K562 (cell line): ENCODE measurements around the gene FAM9B. TPM values are rescaled to one million over a fixed set of nuclear protein-coding genes. Genes with fewer than 3 reads are reported as not detected.

ENCODE experiments used
- ATAC-seq: fragments of 200-7000 bp; cut with Tn5 transposase; 3 replicates; pipeline ENCODE4 v1.9.1; 2020; ENCODE audit warnings: moderate library complexity
- BruUV-seq: library from RNA; stranded (reverse); fragments of 400-500 nt; replicated peaks from 2 replicates; lab custom pipeline; 2021; lab: Mats Ljungman, UMichigan
- CTCF ChIA-PET: fragments of 300-600 bp; formaldehyde crosslinking; extraction: SDS; loops from one replicate; lab custom pipeline; 2021; ENCODE audit warnings: low intra/inter-chr PET ratio; lab: Yijun Ruan, JAX
- POLR2A ChIA-PET: fragments of 300-600, 350-650 bp; sonication (Branson Sonifier 250); formaldehyde crosslinking; extraction: SDS; loops from one replicate; lab custom pipeline; 2021; ENCODE audit warnings: antibody characterized with exemption, inconsistent platforms; lab: Yijun Ruan, JAX
- DNase-seq, 4 experiments: peaks; one replicate each; pipeline versions ENCODE4 v3.0.0 to v3.0.0-alpha.2; 2011 to 2018; ENCODE audit warnings: low spot score in 3 of 4, mixed read lengths in 3 of 4; ENCODE audit errors: extremely low read depth in 1 of 4
- FAIRE-seq: peaks from 2 replicates; lab custom pipeline; 2011; peaks lifted over from hg19 to GRCh38; lab: Jason Lieb, UNC
- H2AFZ ChIP-seq: 2 replicates; pipeline ENCODE4 v1.6.0; 2011; ENCODE audit warnings: low read depth, low read length, control low read depth, inconsistent platforms
- H3K27ac ChIP-seq: fragments of 200-600 bp; 3 replicates; pipeline ENCODE4 v1.8.0; 2011; ENCODE audit warnings: low read depth, mild to moderate bottlenecking, control low read depth, inconsistent platforms, low read length, moderate library complexity, mixed read lengths; ENCODE audit errors: extremely low read depth
- H3K27me3 ChIP-seq, 2 experiments: fragments of 300-600 bp in 1 of 2; 2 replicates in 1 of 2; 3 replicates in 1 of 2; pipeline versions ENCODE4 v1.6.0 to v1.8.0; 2011; ENCODE audit warnings: inconsistent platforms in 2 of 2, low read length in 2 of 2, mild to moderate bottlenecking in 1 of 2, mixed read lengths in 1 of 2, moderate library complexity in 1 of 2; ENCODE audit not compliant: control insufficient read depth in 2 of 2, insufficient read depth in 2 of 2
- H3K36me3 ChIP-seq: fragments of 300-600 bp; 3 replicates; pipeline ENCODE4 v1.8.0; 2011; ENCODE audit warnings: mild to moderate bottlenecking, low read length, inconsistent platforms; ENCODE audit not compliant: control insufficient read depth, insufficient read depth
- H3K4me1 ChIP-seq, 2 experiments: fragments of 200-600 bp in 1 of 2; replicated peaks in 1 of 2; 2 replicates in 1 of 2; 3 replicates in 1 of 2; pipeline versions ENCODE4 v1.5.1 to v1.8.0; 2011; ENCODE audit warnings: inconsistent platforms in 2 of 2, low read length in 2 of 2, mild to moderate bottlenecking in 1 of 2, mixed read lengths in 1 of 2, moderate library complexity in 1 of 2; ENCODE audit not compliant: control insufficient read depth in 2 of 2, insufficient read depth in 2 of 2
- H3K4me2 ChIP-seq: 2 replicates; pipeline ENCODE4 v1.6.1; 2011; ENCODE audit warnings: low read length, control low read depth, inconsistent platforms, mixed read lengths; ENCODE audit not compliant: insufficient read depth
- H3K4me3 ChIP-seq: fragments of 200-600 bp; sonication (generic), shearing (Covaris generic); 2 replicates; pipeline ENCODE4 v1.5.1; 2016; ENCODE audit warnings: control low read depth, inconsistent platforms
- H3K79me2 ChIP-seq: fragments of 200-600 bp; 3 replicates; pipeline ENCODE4 v1.8.0; 2011; ENCODE audit warnings: low read length, inconsistent platforms; ENCODE audit not compliant: control insufficient read depth, insufficient read depth
- H3K9ac ChIP-seq, 2 experiments: 2 replicates each; pipeline versions ENCODE4 v1.6.0 to v1.6.1; 2011; ENCODE audit warnings: low read depth in 2 of 2, low read length in 2 of 2, control low read depth in 1 of 2, inconsistent platforms in 1 of 2, mild to moderate bottlenecking in 1 of 2, mixed read lengths in 1 of 2; ENCODE audit not compliant: insufficient read depth in 1 of 2
- H3K9me1 ChIP-seq: one replicate; pipeline ENCODE4 v1.6.0; 2011; ENCODE audit warnings: inconsistent platforms, mild to moderate bottlenecking, low read length, moderate library complexity; ENCODE audit not compliant: control insufficient read depth, insufficient read depth
- H3K9me3 ChIP-seq: replicated peaks from 2 replicates; pipeline ENCODE4 v1.5.1; 2011; ENCODE audit warnings: low read depth, low read length, inconsistent platforms; ENCODE audit not compliant: control insufficient read depth, insufficient read depth
- H4K20me1 ChIP-seq: replicated peaks from 2 replicates; pipeline ENCODE4 v1.6.1; 2011; ENCODE audit warnings: low read length, inconsistent platforms, mixed read lengths; ENCODE audit not compliant: control insufficient read depth, insufficient read depth
- LCOR ChIP-seq: sonication (generic); formaldehyde crosslinking; IDR thresholded peaks from 2 replicates; pipeline ENCODE4 v1.8.0; 2022; ENCODE audit warnings: mild to moderate bottlenecking, missing genetic modification reagents
- SLC30A9 ChIP-seq: fragments of 250-450 bp; sonication (Bioruptor Pico); IDR thresholded peaks from 2 replicates; pipeline ENCODE4 v1.8.0; 2022; ENCODE audit warnings: mild to moderate bottlenecking, moderate library complexity
- U2AF2 ChIP-seq: fragments of 200-400 bp; formaldehyde crosslinking; optimal IDR thresholded peaks from 2 replicates; pipeline ENCODE3; 2017; ENCODE audit warnings: low read depth, mild to moderate bottlenecking, low read length
- WGBS: fragments of 100-300 bp; shearing (Covaris generic); methylation state at CpG from one replicate; pipeline ENCODE4 v1.1.6; 2016; ENCODE audit warnings: low coverage, mixed read lengths; ENCODE audit not compliant: insufficient coverage; ENCODE audit errors: missing lambda C conversion rate; 5-methylcytosine and 5-hydroxymethylcytosine counted together
- in situ Hi-C: fragments of 300-500 bp; cut with MboI; formaldehyde crosslinking; loops from 4 replicates; pipeline ENCODE4 v1.15.0; 2018; ENCODE audit warnings: inconsistent platforms, mixed read lengths
- intact Hi-C: fragments of 100-400 bp; cut with micrococcal nuclease; formaldehyde crosslinking; loops from 2 replicates; pipeline ENCODE4 v1.14.2; 2022
- polyA plus RNA-seq, 8 experiments: library from polyadenylated mRNA; depleted of rRNA in 4 of 8; stranded (reverse) in 5 of 8; unstranded in 3 of 8; fragments of >200 nt; fragmentation: Nextera tagmentation in 2 of 8; fragmentation: Illumina TruSeq in 1 of 8; extraction: Ambion mirVana in 2 of 8; extraction: Trizol in 1 of 8; gene quantifications; 2 replicates each; pipeline versions ENCODE4 v1.2.1 to v1.2.3, GENCODE V29; 2011 to 2014; ENCODE audit warnings: inconsistent platforms in 1 of 8, missing spikeins in 1 of 8
- total RNA-seq, 7 experiments: library from RNA; depleted of rRNA in 6 of 7; stranded (reverse); fragments of >200 nt in 6 of 7; fragmentation: Illumina TruSeq in 2 of 7; extraction: Trizol in 2 of 7; gene quantifications; 2 replicates each; pipeline versions ENCODE4 v1.2.1 to v1.2.3, GENCODE V29; 2011 to 2021; ENCODE audit warnings: low replicate concordance in 1 of 7
- TF ChIP-seq, protein P1 (sequence below): IDR thresholded peaks from 2 replicates; pipeline ENCODE4 v1.6.1; 2014; ENCODE audit warnings: antibody characterized with exemption
- TF ChIP-seq, protein P2 (sequence below): sonication (generic); formaldehyde crosslinking; IDR thresholded peaks from 2 replicates; pipeline ENCODE4 v1.8.0; 2023; ENCODE audit warnings: missing genetic modification reagents, mild to moderate bottlenecking, borderline replicate concordance

Gene FAM9B
- total and polyA plus RNA-seq, 9 of the 15 experiments (the other 6 are each of a cell fraction or from before 2014, with no cell fraction given): 0.53 to 4.6 (median 3.2) TPM

- H3K4me2 ChIP-seq: no peak overlapping the region
- H3K9me1 ChIP-seq: no peaks in the 10 kb centered on the region
- H3K27me3 ChIP-seq: no peaks in the 10 kb centered on the region
- TF ChIP-seq SLC30A9 (no peak), U2AF2 (no peak), LCOR (CRISPR knock-in tag) (no peak)
- TF ChIP-seq, protein P1, sequence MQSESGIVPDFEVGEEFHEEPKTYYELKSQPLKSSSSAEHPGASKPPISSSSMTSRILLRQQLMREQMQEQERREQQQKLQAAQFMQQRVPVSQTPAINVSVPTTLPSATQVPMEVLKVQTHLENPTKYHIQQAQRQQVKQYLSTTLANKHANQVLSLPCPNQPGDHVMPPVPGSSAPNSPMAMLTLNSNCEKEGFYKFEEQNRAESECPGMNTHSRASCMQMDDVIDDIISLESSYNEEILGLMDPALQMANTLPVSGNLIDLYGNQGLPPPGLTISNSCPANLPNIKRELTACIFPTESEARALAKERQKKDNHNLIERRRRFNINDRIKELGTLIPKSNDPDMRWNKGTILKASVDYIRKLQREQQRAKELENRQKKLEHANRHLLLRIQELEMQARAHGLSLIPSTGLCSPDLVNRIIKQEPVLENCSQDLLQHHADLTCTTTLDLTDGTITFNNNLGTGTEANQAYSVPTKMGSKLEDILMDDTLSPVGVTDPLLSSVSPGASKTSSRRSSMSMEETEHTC: no peak
- TF ChIP-seq, protein P2, sequence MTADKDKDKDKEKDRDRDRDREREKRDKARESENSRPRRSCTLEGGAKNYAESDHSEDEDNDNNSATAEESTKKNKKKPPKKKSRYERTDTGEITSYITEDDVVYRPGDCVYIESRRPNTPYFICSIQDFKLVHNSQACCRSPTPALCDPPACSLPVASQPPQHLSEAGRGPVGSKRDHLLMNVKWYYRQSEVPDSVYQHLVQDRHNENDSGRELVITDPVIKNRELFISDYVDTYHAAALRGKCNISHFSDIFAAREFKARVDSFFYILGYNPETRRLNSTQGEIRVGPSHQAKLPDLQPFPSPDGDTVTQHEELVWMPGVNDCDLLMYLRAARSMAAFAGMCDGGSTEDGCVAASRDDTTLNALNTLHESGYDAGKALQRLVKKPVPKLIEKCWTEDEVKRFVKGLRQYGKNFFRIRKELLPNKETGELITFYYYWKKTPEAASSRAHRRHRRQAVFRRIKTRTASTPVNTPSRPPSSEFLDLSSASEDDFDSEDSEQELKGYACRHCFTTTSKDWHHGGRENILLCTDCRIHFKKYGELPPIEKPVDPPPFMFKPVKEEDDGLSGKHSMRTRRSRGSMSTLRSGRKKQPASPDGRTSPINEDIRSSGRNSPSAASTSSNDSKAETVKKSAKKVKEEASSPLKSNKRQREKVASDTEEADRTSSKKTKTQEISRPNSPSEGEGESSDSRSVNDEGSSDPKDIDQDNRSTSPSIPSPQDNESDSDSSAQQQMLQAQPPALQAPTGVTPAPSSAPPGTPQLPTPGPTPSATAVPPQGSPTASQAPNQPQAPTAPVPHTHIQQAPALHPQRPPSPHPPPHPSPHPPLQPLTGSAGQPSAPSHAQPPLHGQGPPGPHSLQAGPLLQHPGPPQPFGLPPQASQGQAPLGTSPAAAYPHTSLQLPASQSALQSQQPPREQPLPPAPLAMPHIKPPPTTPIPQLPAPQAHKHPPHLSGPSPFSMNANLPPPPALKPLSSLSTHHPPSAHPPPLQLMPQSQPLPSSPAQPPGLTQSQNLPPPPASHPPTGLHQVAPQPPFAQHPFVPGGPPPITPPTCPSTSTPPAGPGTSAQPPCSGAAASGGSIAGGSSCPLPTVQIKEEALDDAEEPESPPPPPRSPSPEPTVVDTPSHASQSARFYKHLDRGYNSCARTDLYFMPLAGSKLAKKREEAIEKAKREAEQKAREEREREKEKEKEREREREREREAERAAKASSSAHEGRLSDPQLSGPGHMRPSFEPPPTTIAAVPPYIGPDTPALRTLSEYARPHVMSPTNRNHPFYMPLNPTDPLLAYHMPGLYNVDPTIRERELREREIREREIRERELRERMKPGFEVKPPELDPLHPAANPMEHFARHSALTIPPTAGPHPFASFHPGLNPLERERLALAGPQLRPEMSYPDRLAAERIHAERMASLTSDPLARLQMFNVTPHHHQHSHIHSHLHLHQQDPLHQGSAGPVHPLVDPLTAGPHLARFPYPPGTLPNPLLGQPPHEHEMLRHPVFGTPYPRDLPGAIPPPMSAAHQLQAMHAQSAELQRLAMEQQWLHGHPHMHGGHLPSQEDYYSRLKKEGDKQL (CRISPR knock-in tag): no peak
- FAIRE-seq: no peak
- no peak overlapping the region for H2AFZ ChIP-seq
- no peaks in the 10 kb centered on the region for H3K79me2 ChIP-seq
- no peaks in the 10 kb centered on the region for H4K20me1 ChIP-seq
- H3K27ac ChIP-seq: no peak overlapping the region
- H3K4me3 ChIP-seq: no peak overlapping the region
- ChIA-PET POLR2A (no interaction called here), CTCF (no interaction called here)
- H3K4me1 ChIP-seq: no peaks in the 10 kb centered on the region
- 0% methylated on average over 2 of the region's 2 CpGs for WGBS
- H3K9ac ChIP-seq: no peak overlapping the region
- H3K36me3 ChIP-seq: no peaks in the 10 kb centered on the region
- no TSS peak for BruUV-seq
- DNase-seq: no peak
- ATAC-seq: no peak
- intact Hi-C loops: no loop called here
- in situ Hi-C loops: no loop called here
- no peaks in the 10 kb centered on the region for H3K9me3 ChIP-seq
Measured at GRCh38 chrX:9055354-9055753, 21.4 kb upstream of the FAM9B start.
